Peyer's patch (tissue), 4 donors: ENCODE data around the gene ZNF775.

ENCODE experiments used
- CTCF ChIP-seq, 6 experiments: fragments of 450-650 bp in 4 of 6; fragments of 200-600 bp in 2 of 6; sonication (generic) in 1 of 6; IDR thresholded peaks; one replicate each; pipeline ENCODE4 v1.5.1; 2017 to 2019; ENCODE audit warnings: antibody characterized with exemption in 6 of 6, mild to moderate bottlenecking in 3 of 6, moderate library complexity in 1 of 6
- POLR2A ChIP-seq, 2 donors: fragments of 450-650 bp; IDR thresholded peaks; one replicate each; pipeline ENCODE4 v1.5.1; 2017; ENCODE audit warnings: antibody characterized with exemption in 2 of 2, mild to moderate bottlenecking in 2 of 2, moderate library complexity in 2 of 2

- no peak for TF ChIP-seq CTCF (IDR thresholded peaks at IDR 0.05)
- no peak for TF ChIP-seq POLR2A (IDR thresholded peaks at IDR 0.05)
These were observed 54.1 kb downstream of the ZNF775 start for GRCh38 chr7:150432915-150433892.
